ENCODE results near the gene FNBP1.

- TF ChIP-seq, protein P1, sequence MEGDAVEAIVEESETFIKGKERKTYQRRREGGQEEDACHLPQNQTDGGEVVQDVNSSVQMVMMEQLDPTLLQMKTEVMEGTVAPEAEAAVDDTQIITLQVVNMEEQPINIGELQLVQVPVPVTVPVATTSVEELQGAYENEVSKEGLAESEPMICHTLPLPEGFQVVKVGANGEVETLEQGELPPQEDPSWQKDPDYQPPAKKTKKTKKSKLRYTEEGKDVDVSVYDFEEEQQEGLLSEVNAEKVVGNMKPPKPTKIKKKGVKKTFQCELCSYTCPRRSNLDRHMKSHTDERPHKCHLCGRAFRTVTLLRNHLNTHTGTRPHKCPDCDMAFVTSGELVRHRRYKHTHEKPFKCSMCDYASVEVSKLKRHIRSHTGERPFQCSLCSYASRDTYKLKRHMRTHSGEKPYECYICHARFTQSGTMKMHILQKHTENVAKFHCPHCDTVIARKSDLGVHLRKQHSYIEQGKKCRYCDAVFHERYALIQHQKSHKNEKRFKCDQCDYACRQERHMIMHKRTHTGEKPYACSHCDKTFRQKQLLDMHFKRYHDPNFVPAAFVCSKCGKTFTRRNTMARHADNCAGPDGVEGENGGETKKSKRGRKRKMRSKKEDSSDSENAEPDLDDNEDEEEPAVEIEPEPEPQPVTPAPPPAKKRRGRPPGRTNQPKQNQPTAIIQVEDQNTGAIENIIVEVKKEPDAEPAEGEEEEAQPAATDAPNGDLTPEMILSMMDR (IDR thresholded peaks at IDR 0.05), result no peak
- TF ChIP-seq EZH2 (IDR thresholded peaks at IDR 0.05), result no peak
- TF ChIP-seq EZH2phosphoT487 (IDR thresholded peaks at IDR 0.05), result no peak
Observed at GRCh38 chr9:129879103-129879699, 163.8 kb downstream of the FNBP1 start.
